Muscle layer of duodenum (tissue), 2 donors: Measurements from ENCODE around the gene PAGE1.
"Not testable (repeated sequence)": the region's sequence is repeated elsewhere in the genome, so short reads cannot be mapped to it uniquely, and the experiment has no call there.

Source experiments
- H3K27ac ChIP-seq: one replicate; pipeline ENCODE4 v1.7.0; 2013; ENCODE audit warnings: mild to moderate bottlenecking, low read length
- H3K27me3 ChIP-seq: one replicate; pipeline ENCODE4 v1.7.0; 2013; ENCODE audit warnings: low read depth, mild to moderate bottlenecking, control low read depth, low read length
- H3K36me3 ChIP-seq, 2 donors: one replicate each; pipeline ENCODE4 v1.7.0; 2013; ENCODE audit warnings: low read length in 2 of 2, control low read depth in 1 of 2, mild to moderate bottlenecking in 1 of 2; ENCODE audit not compliant: insufficient read depth in 2 of 2, control insufficient read depth in 1 of 2
- H3K4me1 ChIP-seq, 2 donors: one replicate each; pipeline ENCODE4 v1.7.0; 2013; ENCODE audit warnings: low read length in 2 of 2, mild to moderate bottlenecking in 2 of 2, control low read depth in 1 of 2, moderate library complexity in 1 of 2; ENCODE audit not compliant: insufficient read depth in 2 of 2, control insufficient read depth in 1 of 2
- H3K4me3 ChIP-seq, 2 donors: one replicate each; pipeline ENCODE4 v1.7.0; 2013; ENCODE audit warnings: low read length in 2 of 2, low read depth in 1 of 2, mild to moderate bottlenecking in 1 of 2
- H3K9me3 ChIP-seq, 2 donors: one replicate each; pipeline ENCODE4 v1.7.0; 2013; ENCODE audit warnings: low read length in 2 of 2, control low read depth in 1 of 2, mild to moderate bottlenecking in 1 of 2; ENCODE audit not compliant: control insufficient read depth in 1 of 2
- donor health status: healthy.

The PAGE1 gene, protein sequence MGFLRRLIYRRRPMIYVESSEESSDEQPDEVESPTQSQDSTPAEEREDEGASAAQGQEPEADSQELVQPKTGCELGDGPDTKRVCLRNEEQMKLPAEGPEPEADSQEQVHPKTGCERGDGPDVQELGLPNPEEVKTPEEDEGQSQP

DNA sequence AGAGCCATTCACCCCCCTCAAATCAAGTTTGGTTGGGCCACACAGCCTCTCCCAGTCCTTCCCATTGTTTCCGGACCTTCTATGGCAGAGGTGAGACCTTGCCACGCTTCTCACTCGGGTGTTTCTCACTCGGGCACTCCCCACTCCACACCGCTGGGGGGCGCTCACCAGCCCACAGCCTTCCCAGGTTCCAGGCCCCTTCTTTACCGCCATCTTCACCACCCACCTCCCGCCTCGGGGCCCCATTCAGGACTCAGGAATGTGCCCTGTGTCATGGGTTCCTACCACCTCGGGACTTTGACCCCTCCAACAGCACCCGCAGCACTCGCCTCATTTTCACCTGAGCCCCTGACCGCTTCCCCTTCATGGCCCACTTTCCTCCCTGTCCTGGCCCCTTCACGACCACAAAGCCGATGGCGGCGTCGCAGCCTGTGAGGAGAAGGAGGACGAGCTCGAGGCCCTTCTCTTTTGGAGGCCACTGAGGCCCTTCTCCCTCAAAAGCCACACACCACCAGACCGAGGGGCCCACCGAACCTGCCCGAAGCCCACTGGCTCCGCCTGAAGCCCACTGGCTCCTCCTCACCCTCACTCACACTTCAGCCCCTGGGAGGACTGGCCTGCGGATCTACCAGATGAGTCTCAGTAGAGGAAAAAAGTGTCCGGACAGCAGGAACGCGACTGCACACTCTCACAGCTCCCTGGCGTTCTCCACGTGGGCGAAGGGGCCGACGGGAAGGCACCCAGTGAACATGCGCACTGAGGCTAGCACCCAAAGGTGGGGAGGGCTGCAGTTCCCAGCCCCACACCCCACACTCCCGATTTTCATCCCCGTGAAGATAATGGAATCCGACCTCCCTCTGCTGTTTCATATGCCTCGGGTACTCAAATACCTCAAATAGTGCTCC is at the start of gene PAGE1:
PAGE1 (minus strand) TSS at position 709 of the 905 bp plus-strand sequence. CDS start 1,214 bp downstream, outside the sequence.
- Histone ChIP-seq H3K4me3 (no peak within 1 kb of the TSS), H3K9me3 (no peaks in the 10 kb centered on the region), H3K36me3 (no peaks in the 10 kb centered on the region), H3K4me1 (no peaks in the 10 kb centered on the region), H3K27me3 (no peaks in the 10 kb centered on the region), H3K27ac (no peak within 1 kb of the TSS)

GRCh38 chrX:49741501-49741900 is 45.7 kb upstream of the PAGE1 start:
- not testable (repeated sequence) for H3K27ac ChIP-seq, H3K9me3 ChIP-seq, H3K27me3 ChIP-seq, H3K4me3 ChIP-seq, H3K36me3 ChIP-seq, H3K4me1 ChIP-seq

- no peak overlapping the region for H3K27ac ChIP-seq
- no peaks in the 10 kb centered on the region for H3K27me3 ChIP-seq
- H3K36me3 ChIP-seq: no peaks in the 10 kb centered on the region
- H3K4me1 ChIP-seq: no peaks in the 10 kb centered on the region
- H3K4me3 ChIP-seq: no peak overlapping the region
- H3K9me3 ChIP-seq: no peaks in the 10 kb centered on the region
These were observed 32.1 kb upstream of the PAGE1 start for GRCh38 chrX:49727847-49728246.

GRCh38 chrX:49726966-49727365 is 31.2 kb upstream of the PAGE1 start:
- H3K27me3 ChIP-seq: no peaks in the 10 kb centered on the region
- no peak overlapping the region for H3K4me3 ChIP-seq
- H3K36me3 ChIP-seq: no peaks in the 10 kb centered on the region
- H3K27ac ChIP-seq: no peak overlapping the region
- no peaks in the 10 kb centered on the region for H3K4me1 ChIP-seq
- no peaks in the 10 kb centered on the region for H3K9me3 ChIP-seq

DNA sequence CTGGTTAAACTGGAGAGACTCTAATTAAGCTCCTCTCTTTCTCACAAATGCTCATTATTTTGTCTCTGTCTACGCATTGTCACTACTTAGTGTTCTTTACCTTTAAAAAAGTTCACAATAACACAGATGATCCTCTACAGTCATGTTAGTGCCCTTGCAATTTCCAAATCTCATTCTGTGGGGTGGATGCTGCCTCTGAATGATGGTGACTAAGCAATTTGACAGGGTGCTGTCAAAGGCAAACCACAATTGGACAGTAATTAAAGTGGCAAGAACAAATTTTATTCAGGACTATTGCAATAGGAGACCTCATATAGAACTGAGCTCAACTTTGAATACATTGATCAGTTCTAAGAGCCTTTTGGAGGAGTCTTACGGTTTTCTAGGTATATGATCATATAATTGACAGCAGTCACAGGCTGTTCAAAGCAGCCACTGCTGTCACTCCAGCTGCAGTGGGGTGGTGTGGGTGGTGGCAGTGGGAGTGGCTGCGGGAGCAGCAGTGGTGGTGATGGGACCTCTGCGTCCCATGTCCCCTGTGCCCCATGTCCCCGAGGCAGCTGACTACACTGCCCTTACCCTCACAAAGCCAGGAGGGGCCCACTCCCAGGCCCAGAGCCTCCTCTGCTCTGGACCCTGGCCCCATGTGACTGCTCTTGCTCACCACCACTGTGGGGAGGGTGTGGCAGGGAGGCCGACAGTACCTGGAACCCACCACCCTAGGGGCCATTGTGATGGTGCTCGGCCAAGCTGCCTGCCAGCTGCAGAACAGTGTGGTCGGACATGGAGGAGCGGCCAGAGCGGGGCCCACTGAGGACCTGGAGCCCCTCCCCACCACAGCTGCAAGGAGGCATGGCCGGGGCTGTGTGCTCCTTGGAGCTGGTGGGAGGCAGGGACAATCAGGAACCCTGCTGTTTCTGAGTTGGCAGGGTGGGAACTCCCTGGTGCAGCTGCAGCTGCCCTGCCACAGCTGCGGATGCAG is 30.4 kb upstream of the PAGE1 start:
- Histone ChIP-seq H3K9me3 (no peaks in the 10 kb centered on the region), H3K36me3 (no peaks in the 10 kb centered on the region), H3K27ac (no peak overlapping the region), H3K4me3 (no peak overlapping the region), H3K27me3 (no peaks in the 10 kb centered on the region), H3K4me1 (no peaks in the 10 kb centered on the region)

GRCh38 chrX:49725401-49725800 is 29.6 kb upstream of the PAGE1 start:
- H3K36me3 ChIP-seq: no peaks in the 10 kb centered on the region
- no peak overlapping the region for H3K4me3 ChIP-seq
- no peaks in the 10 kb centered on the region for H3K27me3 ChIP-seq
- no peaks in the 10 kb centered on the region for H3K9me3 ChIP-seq
- H3K4me1 ChIP-seq: no peaks in the 10 kb centered on the region
- H3K27ac ChIP-seq: no peak overlapping the region

- not testable (repeated sequence) for H3K4me1 ChIP-seq, H3K27me3 ChIP-seq, H3K9me3 ChIP-seq, H3K4me3 ChIP-seq, H3K36me3 ChIP-seq, H3K27ac ChIP-seq
These were observed 24.3 kb upstream of the PAGE1 start for GRCh38 chrX:49720106-49720505.

- Histone ChIP-seq H3K36me3 (no peaks in the 10 kb centered on the region), H3K9me3 (no peaks in the 10 kb centered on the region), H3K27me3 (no peaks in the 10 kb centered on the region), H3K27ac (no peak overlapping the region), H3K4me1 (no peaks in the 10 kb centered on the region), H3K4me3 (no peak overlapping the region)
These were observed 16.8 kb upstream of the PAGE1 start for GRCh38 chrX:49712577-49712976.

DNA sequence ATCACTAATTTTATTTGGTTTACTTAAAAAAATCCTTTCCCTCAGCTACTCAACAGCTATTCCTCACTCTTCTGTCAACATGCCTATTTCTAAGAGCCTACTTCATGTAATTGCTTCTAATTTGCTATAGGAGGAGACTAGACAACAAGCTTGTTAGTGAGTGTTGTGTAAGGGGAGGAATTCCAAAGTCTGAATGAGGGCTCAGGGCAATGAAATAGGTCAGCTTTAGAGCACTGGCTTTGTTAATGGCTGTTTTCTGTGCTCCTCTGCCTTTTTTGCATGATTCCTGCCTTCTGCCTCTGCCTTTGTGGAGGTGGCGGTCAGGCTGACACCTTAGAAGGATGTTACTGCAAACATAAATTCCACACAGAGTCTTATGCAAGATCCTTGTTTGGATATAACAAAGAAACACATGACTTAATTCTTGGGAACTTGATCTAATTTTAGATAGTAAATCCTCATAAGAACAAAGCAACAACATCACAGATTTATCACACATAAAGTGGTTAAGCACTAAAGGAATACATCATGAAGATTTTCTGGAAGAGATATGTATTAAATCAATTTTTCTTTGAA is 15.0 kb upstream of the PAGE1 start:
- Histone ChIP-seq H3K27ac (no peak overlapping the region), H3K4me3 (no peak overlapping the region), H3K36me3 (no peaks in the 10 kb centered on the region), H3K9me3 (no peaks in the 10 kb centered on the region), H3K4me1 (no peaks in the 10 kb centered on the region), H3K27me3 (no peaks in the 10 kb centered on the region)

DNA sequence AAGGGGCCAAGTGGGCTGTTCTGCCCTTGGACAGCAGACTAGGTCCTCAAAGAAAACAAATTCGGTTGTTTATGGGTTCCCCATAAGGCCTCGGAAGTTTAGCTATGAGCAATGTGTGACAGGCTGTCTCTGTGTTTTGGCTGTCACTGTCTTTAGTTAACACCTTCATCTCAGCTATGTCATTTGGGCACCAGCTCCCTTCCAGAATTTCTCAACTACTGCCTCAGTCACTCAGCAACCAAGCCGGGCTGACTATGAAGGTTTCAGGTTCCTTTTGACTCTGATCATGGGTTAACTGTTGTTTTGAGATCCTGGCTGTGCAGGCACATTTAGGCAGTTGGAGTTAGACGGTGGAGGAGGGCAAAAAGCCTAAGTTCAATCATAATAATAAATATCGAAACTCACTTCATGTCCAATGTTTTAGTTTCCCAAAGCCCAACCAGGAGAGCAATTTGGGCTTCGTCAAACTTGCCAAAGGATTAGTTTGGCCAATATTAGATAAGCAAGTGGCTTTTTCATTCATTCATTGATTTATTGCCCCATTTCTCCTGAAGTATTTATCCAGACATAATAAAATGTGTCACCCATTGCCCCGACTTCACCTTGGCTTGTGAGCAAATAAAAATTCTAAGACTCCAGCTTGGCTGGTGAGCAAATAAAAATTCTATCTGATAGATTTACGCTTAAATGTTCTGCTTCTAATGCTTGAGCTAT is 9.1 kb upstream of the PAGE1 start:
- H3K4me1 ChIP-seq: no peaks in the 10 kb centered on the region
- H3K4me3 ChIP-seq: no peak overlapping the region
- H3K9me3 ChIP-seq: no peaks in the 10 kb centered on the region
- H3K36me3 ChIP-seq: no peaks in the 10 kb centered on the region
- H3K27me3 ChIP-seq: no peaks in the 10 kb centered on the region
- no peak overlapping the region for H3K27ac ChIP-seq
